Activated CD8-positive, alpha-beta T cell treated with anti-CD3 and anti-CD28 coated beads for 36 hours (primary cell): ENCODE data around the gene LIMS1. TPM values are rescaled to one million over a fixed set of nuclear protein-coding genes. Genes with fewer than 3 reads are reported as not detected.
A peak's percentile ranks its signal among the peaks of the same experiment; 100 is the strongest.

ENCODE experiments used
- ATAC-seq: fragments of 200-7000 bp; cut with Tn5 transposase; one replicate; pipeline ENCODE4 v1.10.0; 2021; ENCODE audit warnings: mild to moderate bottlenecking, moderate library complexity
- CTCF ChIA-PET: fragments of 350-600 bp; sonication (Branson Sonifier 250); formaldehyde crosslinking; loops from one replicate; lab custom pipeline; 2021; ENCODE audit warnings: antibody characterized with exemption; lab: Charles Lee
- POLR2A ChIA-PET: fragments of 350-600 bp; sonication (Branson Sonifier 250); formaldehyde crosslinking; loops from one replicate; lab custom pipeline; 2021; ENCODE audit warnings: antibody characterized with exemption; lab: Charles Lee
- DNase-seq: peaks from one replicate; pipeline ENCODE4 v3.0.0-alpha.2; 2020
- H3K27ac Mint-ChIP-seq: one replicate; pipeline ENCODE4 v1.8.0; 2021; ENCODE audit warnings: mild to moderate bottlenecking, mixed read lengths
- H3K27me3 Mint-ChIP-seq: one replicate; pipeline ENCODE4 v1.8.0; 2021; ENCODE audit warnings: mixed read lengths
- H3K36me3 Mint-ChIP-seq: one replicate; pipeline ENCODE4 v1.8.0; 2021; ENCODE audit warnings: low read depth, mixed read lengths
- H3K4me1 Mint-ChIP-seq: one replicate; pipeline ENCODE4 v1.8.0; 2021; ENCODE audit warnings: low read depth, mixed read lengths
- H3K4me3 Mint-ChIP-seq: one replicate; pipeline ENCODE4 v1.8.0; 2021; ENCODE audit warnings: mild to moderate bottlenecking, moderate library complexity, mixed read lengths
- H3K9me3 Mint-ChIP-seq: one replicate; pipeline ENCODE4 v1.8.0; 2021; ENCODE audit warnings: mixed read lengths
- CTCF ChIP-seq: fragments of 200-600 bp; IDR thresholded peaks from one replicate; pipeline ENCODE4 v1.8.0; 2022; ENCODE audit warnings: antibody characterized with exemption, mild to moderate bottlenecking
- intact Hi-C: fragments of 100-400 bp; cut with micrococcal nuclease; formaldehyde crosslinking; loops from one replicate; pipeline ENCODE4 v1.10.0; 2022
- total RNA-seq, 2 experiments: library from RNA; stranded (reverse); gene quantifications; one replicate each; pipeline ENCODE4 v1.2.3, GENCODE V29; 2021

The LIMS1 gene
- total RNA-seq, 2 experiments from 2014 or later, result 48.1 to 51.7 TPM

GRCh38 chr2:108587621-108588020 is 53.4 kb downstream of the LIMS1 start:
- CTCF ChIA-PET, result interaction anchor here (3.3 kb wide), 1 partner anchor 49 kb away, joined by 17 read pairs; no protein-coding TSS in a partner anchor
- H3K9me3 Mint-ChIP-seq, result no peaks in the 10 kb centered on the region
- H3K36me3 Mint-ChIP-seq, result no peaks in the 10 kb centered on the region
- H3K27ac Mint-ChIP-seq, result no peak overlapping the region
- peaks cover 43% of the 10 kb centered on the region for H3K4me1 Mint-ChIP-seq
- H3K4me3 Mint-ChIP-seq, result no peak overlapping the region
- H3K27me3 Mint-ChIP-seq, result no peaks in the 10 kb centered on the region
- no peak for TF ChIP-seq CTCF
- ATAC-seq (no peak), DNase-seq (no peak)
- intact Hi-C loops, result loop anchor here (10.0 kb wide), 1 partner anchor 53 kb away; the partner anchor contains the start of gene LIMS1
- POLR2A ChIA-PET, result no interaction called here

GRCh38 chr2:108588070-108588668 is 53.9 kb downstream of the LIMS1 start:
- Mint-ChIP-seq H3K27ac (peak overlapping the region; percentile 33), H3K4me1 (peaks cover 46% of the 10 kb centered on the region), H3K36me3 (no peaks in the 10 kb centered on the region), H3K27me3 (no peaks in the 10 kb centered on the region), H3K9me3 (no peaks in the 10 kb centered on the region), H3K4me3 (no peak overlapping the region)
- ChIA-PET POLR2A (no interaction called here), CTCF (interaction anchor here (3.3 kb wide), 1 partner anchor 49 kb away, joined by 17 read pairs; no protein-coding TSS in a partner anchor)
- DNase-seq (no peak), ATAC-seq (no peak)
- intact Hi-C loops, result loop anchor here (10.0 kb wide), 1 partner anchor 53 kb away; the partner anchor contains the start of gene LIMS1
- no peak for TF ChIP-seq CTCF

GRCh38 chr2:108589372-108589771 is 55.1 kb downstream of the LIMS1 start:
- no peak for TF ChIP-seq CTCF
- Mint-ChIP-seq H3K4me1 (peaks cover 53% of the 10 kb centered on the region), H3K36me3 (no peaks in the 10 kb centered on the region), H3K9me3 (no peaks in the 10 kb centered on the region), H3K27ac (no peak overlapping the region), H3K27me3 (no peaks in the 10 kb centered on the region), H3K4me3 (no peak overlapping the region)
- no peak for ATAC-seq
- no peak for DNase-seq
- ChIA-PET CTCF (no interaction called here), POLR2A (no interaction called here)
- intact Hi-C loops, result loop anchor here (10.0 kb wide), 1 partner anchor 55 kb away; the partner anchor contains the start of gene LIMS1

- POLR2A ChIA-PET, result no interaction called here
- Mint-ChIP-seq H3K36me3 (no peaks in the 10 kb centered on the region), H3K27me3 (no peaks in the 10 kb centered on the region), H3K27ac (no peak overlapping the region), H3K4me3 (no peak overlapping the region), H3K9me3 (no peaks in the 10 kb centered on the region), H3K4me1 (peaks cover 53% of the 10 kb centered on the region)
- ATAC-seq, result no peak
- CTCF ChIA-PET, result no interaction called here
- intact Hi-C loops, result loop anchor here (5.0 to 10.0 kb wide), 2 partner anchors 48 to 55 kb away; partner anchors contain the start of gene LIMS1
- DNase-seq, result no peak
- TF ChIP-seq CTCF, result no peak
These were observed 55.5 kb downstream of the LIMS1 start for GRCh38 chr2:108589781-108590180.

GRCh38 chr2:108591163-108591562 is 56.9 kb downstream of the LIMS1 start:
- ChIA-PET CTCF (interaction anchor here (5.2 kb wide), 1 partner anchor 45 kb away, joined by 49 read pairs; no protein-coding TSS in a partner anchor), POLR2A (no interaction called here)
- peaks cover 66% of the 10 kb centered on the region for H3K4me1 Mint-ChIP-seq
- ATAC-seq, result peak; percentile 77
- DNase-seq, result peak; percentile 67
- intact Hi-C loops, result loop anchor here (5.0 kb wide), 1 partner anchor 46 kb away; no protein-coding TSS in a partner anchor
- H3K4me3 Mint-ChIP-seq, result no peak overlapping the region
- H3K27ac Mint-ChIP-seq, result no peak overlapping the region
- TF ChIP-seq CTCF, result no peak
- no peaks in the 10 kb centered on the region for H3K27me3 Mint-ChIP-seq
- H3K36me3 Mint-ChIP-seq, result no peaks in the 10 kb centered on the region
- H3K9me3 Mint-ChIP-seq, result no peaks in the 10 kb centered on the region
